Right lobe of liver (tissue), 6 donors: ENCODE measurements around the gene NARS2. TPM values are rescaled to one million over a fixed set of nuclear protein-coding genes. Genes with fewer than 3 reads are reported as not detected.
A peak's percentile ranks its signal among the peaks of the same experiment; 100 is the strongest.

Experiments
- ATAC-seq, 4 donors: fragments of 200-7000 bp; cut with Tn5 transposase; one replicate each; pipeline ENCODE4 v1.9.1; 2020; ENCODE audit warnings: mild to moderate bottlenecking in 4 of 4, moderate library complexity in 4 of 4
- DNase-seq, 3 donors: peaks; one replicate each; pipeline ENCODE4 v3.0.0-alpha.2; 2020
- H3K27ac ChIP-seq, 3 donors: fragments of 200-600 bp; one replicate each; pipeline ENCODE4 v1.8.0; 2022
- H3K27me3 ChIP-seq, 2 donors: fragments of 200-600 bp; one replicate each; pipeline ENCODE4 v1.8.0; 2022
- H3K36me3 ChIP-seq, 4 donors: fragments of 200-600 bp; sonication (generic) in 1 of 4; one replicate each; pipeline versions ENCODE4 v1.5.1 to v1.8.0; 2017 to 2022; ENCODE audit warnings: control low read depth in 1 of 4
- H3K4me1 ChIP-seq, 4 donors: fragments of 200-600 bp; sonication (generic) in 1 of 4; one replicate each; pipeline versions ENCODE4 v1.5.1 to v1.8.0; 2017 to 2022; ENCODE audit warnings: control low read depth in 1 of 4
- H3K4me3 ChIP-seq, 3 donors: fragments of 200-600 bp; one replicate each; pipeline ENCODE4 v1.8.0; 2022
- H3K9me3 ChIP-seq, 4 donors: fragments of 200-600 bp; sonication (generic) in 1 of 4; one replicate each; pipeline versions ENCODE4 v1.5.1 to v1.8.0; 2017 to 2022; ENCODE audit warnings: control low read depth in 1 of 4
- POLR2A ChIP-seq: fragments of 450-650 bp; IDR thresholded peaks from one replicate; pipeline ENCODE4 v1.6.1; 2017; ENCODE audit warnings: antibody characterized with exemption, mild to moderate bottlenecking
- WGBS: methylation state at CpG from one replicate; pipeline ENCODE4 v1.1.6; 2018; ENCODE audit warnings: low coverage, low lambda C conversion rate; ENCODE audit not compliant: insufficient coverage; ENCODE audit errors: missing lambda C conversion rate; 5-methylcytosine and 5-hydroxymethylcytosine counted together
- intact Hi-C, 2 donors: fragments of 100-400 bp; cut with DNase I; formaldehyde crosslinking; loops; one replicate each; pipeline versions ENCODE4 v1.11.2 to v1.14.1; 2022
- total RNA-seq, 6 experiments: library from RNA; depleted of rRNA in 2 of 6; stranded (reverse); fragments of >200 nt in 2 of 6; fragmentation: NEBNext Ultra II Directional in 3 of 6; extraction: Animal tissue kit (Norgen Biotek cat#: 25700) in 3 of 6; gene quantifications; one replicate each; pipeline versions ENCODE4 v1.1.0 to v1.2.4, GENCODE V29; 2016 to 2023
- TF ChIP-seq, protein P1 (sequence below), 4 donors: fragments of 200-600 bp in 3 of 4; fragments of 450-650 bp in 1 of 4; IDR thresholded peaks; one replicate each; pipeline versions ENCODE4 v1.5.1 to v1.8.0; 2016 to 2022; ENCODE audit warnings: antibody characterized with exemption in 4 of 4, mild to moderate bottlenecking in 2 of 4
- donor health status: DM: no; HTN: yes; CAD: no.
- donor health status: DM: no; HTN: no; CAD: no.
- donor health status: DM: no; HTN: no; CAD: no.
- donor health status: DM: no; HTN: yes; CAD: no.
- donor health status: DM: no; HTN: yes; CAD: no.

NARS2 gene
- total RNA-seq, 6 experiments from 2014 or later = 11.5 to 17.4 (median 14.0) TPM

DNA sequence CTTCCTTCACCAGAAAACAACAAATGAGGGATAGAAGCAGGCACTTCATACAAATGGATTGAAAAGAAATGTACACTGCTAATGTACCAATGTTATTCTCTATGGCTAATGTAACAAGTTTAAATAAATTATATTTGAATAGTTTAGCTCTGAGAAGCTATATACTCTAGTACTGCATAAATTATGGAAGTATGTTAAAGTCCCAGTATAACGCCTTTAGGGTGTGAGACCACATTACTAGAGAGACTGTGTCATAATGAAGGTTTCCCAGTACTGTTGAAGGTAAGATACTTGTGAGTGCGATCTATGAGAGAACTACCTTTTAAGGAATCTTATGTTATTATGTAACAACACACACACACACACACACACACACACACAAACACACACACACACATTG is 117.2 kb downstream of the NARS2 start:
- no peaks in the 10 kb centered on the region for H3K27me3 ChIP-seq
- no peak for ATAC-seq
- H3K36me3 ChIP-seq = no peaks in the 10 kb centered on the region
- WGBS = 79% methylated on average over 2 of the region's 2 CpGs
- TF ChIP-seq POLR2A = no peak
- TF ChIP-seq, protein P1, sequence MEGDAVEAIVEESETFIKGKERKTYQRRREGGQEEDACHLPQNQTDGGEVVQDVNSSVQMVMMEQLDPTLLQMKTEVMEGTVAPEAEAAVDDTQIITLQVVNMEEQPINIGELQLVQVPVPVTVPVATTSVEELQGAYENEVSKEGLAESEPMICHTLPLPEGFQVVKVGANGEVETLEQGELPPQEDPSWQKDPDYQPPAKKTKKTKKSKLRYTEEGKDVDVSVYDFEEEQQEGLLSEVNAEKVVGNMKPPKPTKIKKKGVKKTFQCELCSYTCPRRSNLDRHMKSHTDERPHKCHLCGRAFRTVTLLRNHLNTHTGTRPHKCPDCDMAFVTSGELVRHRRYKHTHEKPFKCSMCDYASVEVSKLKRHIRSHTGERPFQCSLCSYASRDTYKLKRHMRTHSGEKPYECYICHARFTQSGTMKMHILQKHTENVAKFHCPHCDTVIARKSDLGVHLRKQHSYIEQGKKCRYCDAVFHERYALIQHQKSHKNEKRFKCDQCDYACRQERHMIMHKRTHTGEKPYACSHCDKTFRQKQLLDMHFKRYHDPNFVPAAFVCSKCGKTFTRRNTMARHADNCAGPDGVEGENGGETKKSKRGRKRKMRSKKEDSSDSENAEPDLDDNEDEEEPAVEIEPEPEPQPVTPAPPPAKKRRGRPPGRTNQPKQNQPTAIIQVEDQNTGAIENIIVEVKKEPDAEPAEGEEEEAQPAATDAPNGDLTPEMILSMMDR (IDR thresholded peaks at IDR 0.05) = no peak
- H3K4me3 ChIP-seq = no peak overlapping the region
- H3K27ac ChIP-seq = no peak overlapping the region
- DNase-seq = no peak
- intact Hi-C loops = no loop called here
- no peaks in the 10 kb centered on the region for H3K9me3 ChIP-seq
- no peaks in the 10 kb centered on the region for H3K4me1 ChIP-seq

DNA sequence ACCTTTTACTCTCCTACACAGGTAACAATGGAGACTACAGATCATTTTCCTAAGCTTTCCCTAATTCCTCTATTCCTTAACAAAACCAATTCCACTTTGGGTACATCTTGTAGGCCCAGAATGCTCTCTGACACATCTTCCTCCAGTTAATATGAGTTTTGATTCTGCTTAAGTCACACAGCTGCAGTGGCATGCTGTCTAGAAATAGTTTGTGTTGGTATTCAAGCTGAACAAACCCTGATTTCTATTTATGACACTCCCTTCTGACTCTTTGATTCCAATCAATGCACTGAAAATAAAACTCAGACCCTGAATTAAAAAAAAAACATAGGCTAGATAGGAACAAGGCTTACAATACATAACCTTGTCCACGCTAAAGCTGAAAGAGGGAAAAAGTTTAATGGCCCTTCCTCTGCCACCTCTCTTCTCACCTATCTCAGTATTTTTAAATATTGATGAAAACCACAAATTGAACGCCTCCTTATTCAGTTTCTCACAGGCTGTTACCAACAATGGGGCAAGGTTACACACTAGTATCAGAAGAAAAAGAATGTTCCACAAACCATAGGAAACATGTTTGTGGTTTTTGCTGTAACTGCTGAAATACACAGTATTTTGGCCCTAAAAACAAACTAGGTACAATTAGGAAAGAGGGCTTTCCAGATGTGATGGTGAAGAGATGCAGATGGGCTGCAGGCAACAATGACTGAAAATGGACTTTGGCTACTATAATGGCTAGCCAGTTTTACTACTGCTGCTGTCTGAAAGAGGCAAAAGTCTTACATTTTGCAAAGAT is 121.3 kb downstream of the NARS2 start:
- Histone ChIP-seq H3K9me3 (no peaks in the 10 kb centered on the region), H3K4me3 (no peak overlapping the region), H3K4me1 (peaks cover 0 to 12% (median 4%) of the 10 kb centered on the region in 4 donors), H3K27me3 (no peaks in the 10 kb centered on the region), H3K27ac (no peak overlapping the region), H3K36me3 (no peaks in the 10 kb centered on the region)
- DNase-seq (no peak), ATAC-seq (no peak)
- intact Hi-C loops = no loop called here
- WGBS = 76% methylated on average over 2 of the region's 2 CpGs
- TF ChIP-seq, protein P1 (IDR thresholded peaks at IDR 0.05) = no peak
- TF ChIP-seq POLR2A = no peak

DNA sequence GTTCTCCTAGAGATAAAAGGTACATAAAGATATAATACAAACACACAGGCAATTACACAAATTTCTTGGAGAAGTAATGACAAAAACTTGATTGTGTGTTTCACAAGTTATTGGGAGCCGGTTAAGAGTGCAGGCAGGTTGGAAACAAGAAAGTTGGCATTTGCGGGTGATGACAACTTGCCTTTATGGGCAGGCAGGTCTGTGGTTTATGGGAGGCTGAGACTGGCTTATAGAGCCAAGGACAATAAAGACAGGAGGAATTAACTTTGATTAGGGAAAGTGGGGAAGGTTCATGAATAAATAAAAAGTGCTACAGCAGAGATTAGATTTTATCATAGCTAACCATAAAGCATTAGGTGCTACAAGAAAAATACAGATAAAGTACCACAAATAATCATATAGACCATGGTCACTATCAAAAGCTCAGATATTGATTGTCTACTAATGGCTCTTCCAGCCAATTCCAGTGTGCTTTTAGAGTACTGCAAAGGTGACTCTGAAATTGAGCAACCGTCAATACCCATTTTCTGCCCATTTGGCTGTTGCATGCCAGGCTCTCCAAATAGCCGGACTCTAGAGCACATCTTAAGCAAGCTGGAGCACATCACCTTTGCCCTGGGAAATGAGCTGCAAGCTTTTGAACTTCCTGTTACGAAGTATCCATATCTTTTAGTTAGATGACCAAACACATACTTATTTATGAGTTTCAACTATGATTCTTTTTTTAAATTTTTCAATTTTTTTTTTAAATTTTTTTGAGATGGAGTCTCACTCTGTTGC is 123.1 kb downstream of the NARS2 start:
- H3K36me3 ChIP-seq = no peaks in the 10 kb centered on the region
- H3K27ac ChIP-seq = no peak overlapping the region
- no peaks in the 10 kb centered on the region for H3K27me3 ChIP-seq
- H3K4me3 ChIP-seq = no peak overlapping the region
- intact Hi-C loops = no loop called here
- TF ChIP-seq, protein P1 (IDR thresholded peaks at IDR 0.05) = no peak
- TF ChIP-seq POLR2A = no peak
- WGBS = 54% methylated on average over 5 of the region's 5 CpGs
- DNase-seq (peak; percentile 23 to 71 (median 58)), ATAC-seq (peak; percentile 89 to 97 (median 94))
- peaks cover 0 to 12% (median 4%) of the 10 kb centered on the region in 4 donors for H3K4me1 ChIP-seq
- H3K9me3 ChIP-seq = no peaks in the 10 kb centered on the region

DNA sequence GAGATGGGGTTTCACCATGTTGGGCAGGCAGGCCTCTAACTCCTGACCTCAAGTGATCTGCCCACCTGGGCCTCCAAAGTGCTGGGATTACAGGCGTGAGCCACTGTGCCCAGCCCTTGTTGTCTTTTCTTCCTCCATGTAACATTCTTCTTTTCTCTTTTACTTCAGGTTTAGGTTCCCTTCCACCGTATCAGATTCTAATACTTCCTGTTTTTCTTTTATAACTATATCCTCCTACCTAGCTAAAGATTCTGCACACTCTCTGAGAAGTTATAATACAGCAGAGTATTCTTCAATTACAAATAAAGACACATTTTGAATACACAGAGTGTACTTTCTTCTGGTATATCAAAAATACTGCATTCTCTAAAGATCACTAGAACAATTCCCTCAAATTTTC is 123.8 kb downstream of the NARS2 start:
- no peaks in the 10 kb centered on the region for H3K9me3 ChIP-seq

More for the DNA sequence above, 123.8 kb downstream of the NARS2 start:
- Histone ChIP-seq H3K36me3 (no peaks in the 10 kb centered on the region), H3K4me1 (peaks cover 0 to 12% (median 4%) of the 10 kb centered on the region in 4 donors), H3K4me3 (no peak overlapping the region), H3K27me3 (no peaks in the 10 kb centered on the region), H3K27ac (no peak overlapping the region)
- ATAC-seq (no peak), DNase-seq (no peak)
- intact Hi-C loops = no loop called here
- 71% methylated on average over 2 of the region's 2 CpGs for WGBS
- no peak for TF ChIP-seq POLR2A
- TF ChIP-seq, protein P1 (IDR thresholded peaks at IDR 0.05) = no peak
